Stimulated activated naive CD8-positive, alpha-beta T cell treated with anti-CD3 and anti-CD28 coated beads, Interleukin-15, amount 100 ng/mL, for 72 hours (primary cell): ENCODE results near the gene SINHCAF.
A peak's percentile ranks its signal among the peaks of the same experiment; 100 is the strongest.
"Not testable (repeated sequence)": the region's sequence is repeated elsewhere in the genome, so short reads cannot be mapped to it uniquely, and the experiment has no call there.

Experiments used
- ATAC-seq: fragments of 150-1000 bp; cut with Tn5 transposase; 2 replicates; pipeline ENCODE4 v1.10.0; 2021; ENCODE audit warnings: mild to moderate bottlenecking, moderate library complexity
- DNase-seq, 2 donors: peaks; one replicate each; pipeline ENCODE4 v3.0.0; 2021 to 2022
- H3K27ac Mint-ChIP-seq, 2 donors: one replicate each; pipeline ENCODE4 v1.8.0; 2022; ENCODE audit warnings: mild to moderate bottlenecking in 2 of 2, mixed read lengths in 2 of 2, moderate library complexity in 2 of 2
- H3K27me3 Mint-ChIP-seq: one replicate; pipeline ENCODE4 v1.8.0; 2022; ENCODE audit warnings: mixed read lengths
- H3K4me1 Mint-ChIP-seq: one replicate; pipeline ENCODE4 v1.8.0; 2022; ENCODE audit warnings: mild to moderate bottlenecking, mixed read lengths
- H3K4me3 Mint-ChIP-seq, 2 donors: one replicate each; pipeline ENCODE4 v1.8.0; 2022; ENCODE audit warnings: mild to moderate bottlenecking in 2 of 2, mixed read lengths in 2 of 2, moderate library complexity in 1 of 2
- H3K9me3 Mint-ChIP-seq, 2 donors: one replicate each; pipeline ENCODE4 v1.8.0; 2022; ENCODE audit warnings: mixed read lengths in 2 of 2

SINHCAF gene

GRCh38 chr12:31300783-31301182 lies 25.2 kb downstream of the SINHCAF start:
- no peak for ATAC-seq
- Mint-ChIP-seq H3K27ac (no peak overlapping the region), H3K4me3 (no peak overlapping the region), H3K4me1 (peaks cover 39% of the 10 kb centered on the region), H3K9me3 (no peaks in the 10 kb centered on the region), H3K27me3 (no peaks in the 10 kb centered on the region)
- DNase-seq, result no peak

GRCh38 chr12:31300341-31300740 lies 25.6 kb downstream of the SINHCAF start:
- no peaks in the 10 kb centered on the region for H3K27me3 Mint-ChIP-seq
- no peak overlapping the region for H3K4me3 Mint-ChIP-seq
- H3K9me3 Mint-ChIP-seq, result no peaks in the 10 kb centered on the region
- DNase-seq (no peak), ATAC-seq (no peak)
- H3K4me1 Mint-ChIP-seq, result peaks cover 37% of the 10 kb centered on the region
- no peak overlapping the region for H3K27ac Mint-ChIP-seq

GRCh38 chr12:31298922-31299321 lies 27.0 kb downstream of the SINHCAF start:
- Mint-ChIP-seq H3K4me3 (peak overlapping the region in 1 of 2 donors; percentile 22), H3K27me3 (no peaks in the 10 kb centered on the region), H3K27ac (peak overlapping the region in 1 of 2 donors; percentile 88)

GRCh38 chr12:31298515-31298910 lies 27.4 kb downstream of the SINHCAF start:
- Mint-ChIP-seq H3K27me3 (no peaks in the 10 kb centered on the region), H3K4me1 (peaks cover 24% of the 10 kb centered on the region), H3K9me3 (no peaks in the 10 kb centered on the region), H3K4me3 (peak overlapping the region in 1 of 2 donors; percentile 22), H3K27ac (peak overlapping the region in 1 of 2 donors; percentile 88)
- ATAC-seq (no peak), DNase-seq (no peak)

More at GRCh38 chr12:31298922-31299321, 27.0 kb downstream of the SINHCAF start:
- peaks cover 27% of the 10 kb centered on the region for H3K4me1 Mint-ChIP-seq
- no peak for ATAC-seq
- no peaks in the 10 kb centered on the region for H3K9me3 Mint-ChIP-seq
- DNase-seq, result no peak

GRCh38 chr12:31297572-31298514 lies 28.1 kb downstream of the SINHCAF start:
- no peaks in the 10 kb centered on the region for H3K27me3 Mint-ChIP-seq
- peak overlapping the region in 1 of 2 donors; percentile 5 for H3K27ac Mint-ChIP-seq
- peak overlapping the region in 1 of 2 donors; percentile 22 for H3K4me3 Mint-ChIP-seq
- DNase-seq (no peak), ATAC-seq (no peak)
- H3K4me1 Mint-ChIP-seq, result peaks cover 17% of the 10 kb centered on the region
- H3K9me3 Mint-ChIP-seq, result no peaks in the 10 kb centered on the region

- Mint-ChIP-seq H3K27me3 (no peaks in the 10 kb centered on the region), H3K9me3 (no peaks in the 10 kb centered on the region), H3K27ac (no peak overlapping the region), H3K4me1 (no peaks in the 10 kb centered on the region), H3K4me3 (no peak overlapping the region)
- no peak for ATAC-seq
- DNase-seq, result no peak
These were observed 36.5 kb downstream of the SINHCAF start for GRCh38 chr12:31289441-31289840.

- H3K4me3 Mint-ChIP-seq, result no peak overlapping the region
- DNase-seq (no peak), ATAC-seq (no peak)
- no peaks in the 10 kb centered on the region for H3K27me3 Mint-ChIP-seq
- H3K27ac Mint-ChIP-seq, result peak overlapping the region in 1 of 2 donors; percentile 67
- H3K4me1 Mint-ChIP-seq, result no peaks in the 10 kb centered on the region
- H3K9me3 Mint-ChIP-seq, result no peaks in the 10 kb centered on the region
These were observed 37.6 kb downstream of the SINHCAF start for GRCh38 chr12:31288381-31288780.

- DNase-seq, result no peak
- no peak for ATAC-seq
- no peak overlapping the region for H3K4me3 Mint-ChIP-seq
- no peaks in the 10 kb centered on the region for H3K9me3 Mint-ChIP-seq
- no peaks in the 10 kb centered on the region for H3K27me3 Mint-ChIP-seq
- H3K4me1 Mint-ChIP-seq, result no peaks in the 10 kb centered on the region
- peak overlapping the region in 1 of 2 donors; percentile 42 for H3K27ac Mint-ChIP-seq
These were observed 45.8 kb downstream of the SINHCAF start for GRCh38 chr12:31280183-31280582.

- DNase-seq, result no peak
- no peaks in the 10 kb centered on the region for H3K9me3 Mint-ChIP-seq
- H3K4me1 Mint-ChIP-seq, result no peaks in the 10 kb centered on the region
- H3K27me3 Mint-ChIP-seq, result no peaks in the 10 kb centered on the region
- no peak overlapping the region for H3K27ac Mint-ChIP-seq
- ATAC-seq, result no peak
- H3K4me3 Mint-ChIP-seq, result no peak overlapping the region
These were observed 46.5 kb downstream of the SINHCAF start for GRCh38 chr12:31279390-31279924.

GRCh38 chr12:31278832-31279231 lies 47.1 kb downstream of the SINHCAF start:
- Mint-ChIP-seq H3K27ac (peak overlapping the region in 1 of 2 donors; percentile 48), H3K4me3 (no peak overlapping the region), H3K9me3 (no peaks in the 10 kb centered on the region), H3K27me3 (no peaks in the 10 kb centered on the region), H3K4me1 (no peaks in the 10 kb centered on the region)
- no peak for ATAC-seq
- no peak for DNase-seq

GRCh38 chr12:31278424-31278823 lies 47.5 kb downstream of the SINHCAF start:
- no peaks in the 10 kb centered on the region for H3K9me3 Mint-ChIP-seq

GRCh38 chr12:31277081-31277480 lies 48.9 kb downstream of the SINHCAF start:
- no peak for DNase-seq
- Mint-ChIP-seq H3K27ac (no peak overlapping the region), H3K9me3 (no peaks in the 10 kb centered on the region), H3K27me3 (no peaks in the 10 kb centered on the region), H3K4me1 (no peaks in the 10 kb centered on the region), H3K4me3 (no peak overlapping the region)
- no peak for ATAC-seq

More at GRCh38 chr12:31278424-31278823, 47.5 kb downstream of the SINHCAF start:
- no peak overlapping the region for H3K27ac Mint-ChIP-seq
- ATAC-seq (no peak), DNase-seq (no peak)
- no peak overlapping the region for H3K4me3 Mint-ChIP-seq
- no peaks in the 10 kb centered on the region for H3K27me3 Mint-ChIP-seq
- no peaks in the 10 kb centered on the region for H3K4me1 Mint-ChIP-seq

- no peak overlapping the region for H3K27ac Mint-ChIP-seq
These were observed 50.5 kb downstream of the SINHCAF start for GRCh38 chr12:31275491-31275890.

GRCh38 chr12:31274520-31275300 lies 51.2 kb downstream of the SINHCAF start:
- no peak for DNase-seq
- Mint-ChIP-seq H3K4me3 (no peak overlapping the region), H3K4me1 (no peaks in the 10 kb centered on the region), H3K9me3 (no peaks in the 10 kb centered on the region), H3K27ac (peak overlapping the region in 1 of 2 donors; percentile 12), H3K27me3 (no peaks in the 10 kb centered on the region)
- ATAC-seq, result no peak

More at GRCh38 chr12:31275491-31275890, 50.5 kb downstream of the SINHCAF start:
- Mint-ChIP-seq H3K27me3 (no peaks in the 10 kb centered on the region), H3K9me3 (no peaks in the 10 kb centered on the region), H3K4me1 (no peaks in the 10 kb centered on the region), H3K4me3 (no peak overlapping the region)
- DNase-seq (no peak), ATAC-seq (no peak)

- not testable (repeated sequence) for ATAC-seq, DNase-seq, H3K27ac Mint-ChIP-seq, H3K9me3 Mint-ChIP-seq, H3K4me1 Mint-ChIP-seq, H3K27me3 Mint-ChIP-seq, H3K4me3 Mint-ChIP-seq
These were observed 52.2 kb downstream of the SINHCAF start for GRCh38 chr12:31273794-31274193.
